GM19025 (cell line): ENCODE results near the gene ACTR3C.
"Not testable (repeated sequence)": the region's sequence is repeated elsewhere in the genome, so short reads cannot be mapped to it uniquely, and the experiment has no call there.

Experiments used
- ATAC-seq: cut with Tn5 transposase; IDR thresholded peaks from one replicate; pipeline ENCODE4 v1.9.1; 2021; ENCODE audit warnings: mild to moderate bottlenecking, low read depth, moderate library complexity; ENCODE audit not compliant: unreplicated experiment

Gene ACTR3C

DNA sequence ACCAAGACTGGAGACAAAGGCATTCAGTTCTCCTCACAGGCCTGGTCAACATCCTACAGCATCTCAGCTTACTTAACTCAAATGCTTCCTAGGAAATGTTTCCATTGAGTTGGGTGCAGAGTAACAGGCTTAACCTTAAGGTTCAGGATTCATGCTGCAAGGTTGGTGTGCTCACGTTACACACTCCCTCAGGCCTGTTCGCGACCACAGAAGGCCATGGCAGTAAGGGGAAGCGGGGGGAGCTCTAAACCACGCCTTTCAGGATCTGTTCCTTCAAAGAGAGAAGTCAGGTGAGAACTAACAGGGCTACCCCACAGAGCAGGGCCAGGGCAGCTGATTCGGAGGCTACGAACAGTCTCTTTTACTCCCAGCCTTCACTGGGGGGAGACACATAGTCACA is 35.5 kb downstream of the ACTR3C start:
- not testable (repeated sequence) for ATAC-seq

- ATAC-seq = not testable (repeated sequence)
Observed at GRCh38 chr7:150285849-150286754, 37.2 kb downstream of the ACTR3C start.

GRCh38 chr7:150283608-150284007 is 39.7 kb downstream of the ACTR3C start:
- not testable (repeated sequence) for ATAC-seq

DNA sequence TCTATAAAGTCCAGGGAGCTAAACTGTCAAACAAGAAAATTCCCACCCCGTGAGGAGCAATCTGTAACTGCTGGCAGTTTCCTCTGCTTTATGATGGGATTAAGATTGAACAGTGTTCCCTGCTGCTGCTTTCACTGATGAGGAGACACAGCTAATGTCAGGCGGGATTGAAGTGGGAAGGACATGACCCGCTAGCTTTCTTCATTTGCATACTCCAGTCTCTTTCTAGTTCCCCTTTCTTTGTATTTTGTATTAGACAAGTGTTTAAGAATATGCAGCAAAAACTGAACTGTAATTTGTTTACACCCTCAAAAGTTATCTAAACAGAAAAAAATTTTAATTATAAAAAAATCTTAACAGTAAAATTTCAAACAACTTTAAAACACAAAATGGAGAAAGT is 40.2 kb downstream of the ACTR3C start:
- not testable (repeated sequence) for ATAC-seq

- ATAC-seq = not testable (repeated sequence)
Observed at GRCh38 chr7:150281681-150282403, 41.5 kb downstream of the ACTR3C start.

GRCh38 chr7:150278383-150278782 is 45.0 kb downstream of the ACTR3C start:
- ATAC-seq = not testable (repeated sequence)

GRCh38 chr7:150276132-150276695 is 47.1 kb downstream of the ACTR3C start:
- not testable (repeated sequence) for ATAC-seq

- ATAC-seq = not testable (repeated sequence)
Observed at GRCh38 chr7:150271898-150272297, 51.4 kb downstream of the ACTR3C start.

DNA sequence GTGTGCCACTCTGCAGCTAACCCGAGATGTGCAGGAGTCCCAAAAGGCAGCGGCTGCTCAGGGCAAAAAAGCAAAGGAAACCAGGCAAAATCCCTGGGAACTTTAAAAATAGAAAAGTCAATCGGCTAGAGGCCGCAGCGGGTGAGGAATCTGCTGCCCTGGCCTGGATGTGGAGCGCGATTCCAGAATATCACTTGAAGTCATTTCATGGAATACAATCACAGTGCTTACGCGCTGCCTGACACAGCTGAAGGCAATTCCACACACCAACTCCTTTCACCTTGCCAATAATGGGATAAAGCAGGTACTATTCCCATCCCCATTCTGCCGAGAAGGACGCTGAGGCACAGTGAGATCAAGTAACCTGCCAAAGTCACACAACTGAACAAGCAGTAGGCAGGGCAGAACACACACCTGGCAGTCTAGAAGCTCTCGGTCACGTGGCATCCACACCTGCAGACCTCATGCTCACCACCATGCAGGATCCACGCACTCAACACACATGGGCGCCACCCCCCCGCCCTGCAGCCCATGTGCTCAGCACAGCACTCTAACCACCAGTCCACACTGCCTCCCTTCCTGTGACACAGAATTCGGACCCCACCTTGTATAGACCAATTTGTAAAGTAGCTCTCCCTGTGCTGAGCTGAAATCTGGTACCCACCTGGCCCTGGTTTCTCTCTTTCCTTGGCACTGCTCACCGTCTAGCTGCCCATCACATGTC is 53.1 kb downstream of the ACTR3C start:
- ATAC-seq = not testable (repeated sequence)

DNA sequence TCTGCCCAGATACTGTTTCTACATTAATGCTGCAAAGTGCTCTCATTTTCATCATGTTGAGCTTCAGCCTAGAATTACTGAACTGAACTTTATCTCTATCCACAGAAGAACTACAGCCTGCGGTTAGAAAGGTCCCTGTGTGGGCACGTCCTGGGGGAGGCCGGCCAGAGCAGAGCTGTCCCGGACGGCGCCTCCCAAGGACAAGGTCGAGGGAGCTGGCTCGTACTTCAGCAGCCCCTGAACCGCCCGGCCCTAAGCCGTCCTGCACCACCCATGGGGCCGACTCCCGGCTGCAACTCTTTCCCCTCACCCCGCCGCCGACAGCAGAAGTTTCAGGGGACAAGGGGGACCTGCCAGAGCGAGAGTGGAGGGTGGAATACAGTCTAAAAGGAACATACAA is 54.5 kb downstream of the ACTR3C start:
- not testable (repeated sequence) for ATAC-seq

- ATAC-seq = not testable (repeated sequence)
Observed at GRCh38 chr7:150268287-150268686, 55.1 kb downstream of the ACTR3C start.

DNA sequence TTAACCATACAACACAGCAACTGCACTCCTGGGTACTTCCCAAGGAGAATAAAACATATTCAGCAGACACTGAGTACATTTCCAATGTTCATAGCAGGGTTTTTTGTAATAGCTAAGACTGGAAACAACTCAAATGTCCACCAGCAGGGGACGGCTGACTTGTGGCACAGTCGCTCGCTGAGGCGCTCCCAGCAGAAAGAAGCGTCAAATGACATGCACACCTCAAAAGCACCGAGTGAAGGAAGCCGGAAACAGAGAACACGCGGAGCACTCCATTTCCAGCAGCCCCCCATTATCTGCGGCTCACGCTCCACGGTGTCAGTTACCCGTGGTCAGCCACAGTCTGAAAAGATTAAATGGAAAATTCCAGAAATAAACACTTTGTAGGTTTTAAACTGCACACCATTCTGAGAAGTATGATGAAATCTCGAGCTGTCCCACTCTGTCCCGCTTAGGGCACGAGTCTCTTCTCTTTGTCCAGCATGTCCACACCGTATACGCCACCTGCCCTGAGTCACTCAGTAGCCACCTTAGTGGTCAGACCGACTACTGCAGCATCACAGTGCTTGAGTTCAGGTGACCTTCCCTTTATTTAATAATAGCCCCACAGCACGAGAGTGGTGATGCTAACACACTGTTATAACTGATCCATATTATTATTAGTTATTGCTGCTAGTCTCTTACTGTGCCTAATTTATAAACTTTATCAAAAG is 56.2 kb downstream of the ACTR3C start:
- ATAC-seq = not testable (repeated sequence)

GRCh38 chr7:150262656-150263055 is 60.7 kb downstream of the ACTR3C start:
- not testable (repeated sequence) for ATAC-seq

DNA sequence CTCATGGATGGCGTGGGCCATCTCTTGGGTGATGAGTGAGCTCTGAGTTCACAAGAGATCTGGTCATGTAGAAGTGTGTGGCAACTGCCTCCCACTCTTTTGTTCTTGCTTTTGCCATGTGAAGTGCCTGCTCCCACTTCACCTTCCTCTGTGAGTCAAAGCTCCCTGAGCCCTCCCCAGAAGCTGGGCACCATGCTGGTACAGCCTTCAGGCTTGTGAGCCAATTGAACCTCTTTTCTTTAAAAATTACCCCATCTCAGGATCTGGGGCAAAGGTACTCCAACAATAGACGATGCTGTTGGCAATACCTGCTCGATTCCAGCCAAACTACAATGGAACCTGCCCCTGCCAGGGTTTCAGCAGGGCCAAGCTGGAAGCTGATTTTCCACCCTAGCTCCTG is 75.6 kb downstream of the ACTR3C start:
- not testable (repeated sequence) for ATAC-seq

- ATAC-seq = not testable (repeated sequence)
Observed at GRCh38 chr7:150245208-150245607, 78.1 kb downstream of the ACTR3C start.

DNA sequence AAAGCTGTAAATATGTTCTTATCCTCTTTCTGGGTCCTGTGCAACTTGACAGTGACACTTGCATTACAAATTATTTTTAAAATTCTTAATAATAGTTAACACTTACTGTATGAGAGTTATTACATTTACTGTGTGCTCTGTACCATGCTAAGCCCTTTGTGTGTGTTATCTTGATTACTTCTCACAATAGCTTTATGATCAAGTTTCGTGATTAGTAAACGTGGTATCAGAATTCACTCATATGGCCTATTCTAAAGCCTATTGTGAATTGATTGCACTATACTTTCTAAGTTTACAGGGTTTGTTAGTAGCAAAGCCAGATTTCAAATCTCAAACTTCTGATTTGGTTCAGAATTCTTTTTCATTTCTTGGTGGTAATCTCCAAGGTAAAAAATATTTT is 80.4 kb downstream of the ACTR3C start:
- not testable (repeated sequence) for ATAC-seq

GRCh38 chr7:150225444-150225843 is 97.9 kb downstream of the ACTR3C start:
- ATAC-seq = not testable (repeated sequence)

DNA sequence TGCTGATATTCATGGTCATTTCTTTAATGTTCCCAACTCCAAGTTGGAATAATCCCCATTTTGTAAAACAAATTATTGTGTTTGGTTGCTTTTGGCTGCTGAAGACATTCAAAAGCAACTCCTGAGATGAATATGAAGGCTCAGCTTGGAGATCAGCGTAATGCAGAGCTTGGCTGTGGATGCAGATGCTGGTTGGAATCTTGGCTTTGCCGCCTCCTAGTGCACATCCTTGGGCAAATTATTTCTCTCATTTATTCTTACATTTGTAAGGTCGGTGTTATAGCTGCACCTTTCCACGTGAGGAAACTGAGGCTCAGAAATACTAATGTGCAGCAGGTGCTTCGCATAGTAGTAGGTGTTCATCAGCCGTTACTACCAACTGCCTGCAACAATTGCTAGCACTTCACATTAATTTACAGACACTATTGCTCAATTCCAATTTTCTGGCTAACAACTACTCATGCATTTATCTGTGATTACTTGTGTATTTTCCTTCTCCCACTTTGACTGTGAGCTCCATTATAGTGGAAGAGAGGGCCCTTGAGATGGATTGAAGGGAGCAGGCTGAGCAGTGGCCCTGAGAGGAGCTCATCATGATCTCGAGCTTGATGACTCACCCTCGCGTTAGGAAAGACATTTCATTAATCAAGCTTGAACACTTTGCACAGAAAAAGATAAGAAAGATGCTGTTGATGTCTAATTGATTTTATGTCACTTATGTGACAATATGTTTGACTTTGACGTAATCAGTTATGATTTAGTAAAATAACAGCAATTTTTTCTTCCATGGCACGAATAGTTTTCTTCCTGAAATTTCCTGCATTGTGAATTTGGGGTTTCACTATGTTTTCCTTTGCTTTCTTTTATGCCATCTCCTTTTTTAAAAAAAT is 101.0 kb downstream of the ACTR3C start:
- ATAC-seq = not testable (repeated sequence)
